ENCODE data around the gene ARHGEF10L. TPM values are rescaled to one million over a fixed set of nuclear protein-coding genes. Genes with fewer than 3 reads are reported as not detected.
A peak's percentile ranks its signal among the peaks of the same experiment; 100 is the strongest.

ARHGEF10L gene
- total and polyA plus RNA-seq, 4 donors, result 20.7 to 61.0 (median 42.1) TPM

- peaks cover 15% of the 10 kb centered on the region for H3K4me1 ChIP-seq (ENCODE audit: control insufficient read depth, insufficient read depth, low read length)
- no peaks in the 10 kb centered on the region for H3K27me3 ChIP-seq (ENCODE audit: control insufficient read depth, insufficient read depth, low read length)
Observed at GRCh38 chr1:17635276-17635675, 95.8 kb downstream of the ARHGEF10L start.

GRCh38 chr1:17635811-17636210 is 96.3 kb downstream of the ARHGEF10L start:
- Histone ChIP-seq H3K4me3 (ENCODE audit: low read depth, low read length) (no peak overlapping the region), H3K27me3 (ENCODE audit: control insufficient read depth, insufficient read depth, low read length) (no peaks in the 10 kb centered on the region), H3K4me1 (ENCODE audit: control insufficient read depth, insufficient read depth, low read length) (peaks cover 15% of the 10 kb centered on the region), H3K27ac (ENCODE audit: low read depth, low read length) (no peak overlapping the region), H3K36me3 (ENCODE audit: control insufficient read depth, insufficient read depth, low read length) (peaks cover 92% of the 10 kb centered on the region), H3K9me3 (ENCODE audit: control insufficient read depth, insufficient read depth, low read length) (no peaks in the 10 kb centered on the region)
- DNase-seq (ENCODE audit: low read depth in 4 of 6, low spot score in 6 of 6), result peak in 1 of 6 donors; percentile 20
- 84% methylated on average over 9 of the region's 9 CpGs for WGBS (ENCODE audit: insufficient coverage)

More at GRCh38 chr1:17635276-17635675, 95.8 kb downstream of the ARHGEF10L start:
- Histone ChIP-seq H3K4me3 (ENCODE audit: low read depth, low read length) (no peak overlapping the region), H3K27ac (ENCODE audit: low read depth, low read length) (no peak overlapping the region), H3K9me3 (ENCODE audit: control insufficient read depth, insufficient read depth, low read length) (no peaks in the 10 kb centered on the region), H3K36me3 (ENCODE audit: control insufficient read depth, insufficient read depth, low read length) (peaks cover 91% of the 10 kb centered on the region)
- DNase-seq (ENCODE audit: low read depth in 4 of 6, low spot score in 6 of 6), result no peak
- WGBS (ENCODE audit: insufficient coverage), result 85% methylated on average over 5 of the region's 5 CpGs

DNA sequence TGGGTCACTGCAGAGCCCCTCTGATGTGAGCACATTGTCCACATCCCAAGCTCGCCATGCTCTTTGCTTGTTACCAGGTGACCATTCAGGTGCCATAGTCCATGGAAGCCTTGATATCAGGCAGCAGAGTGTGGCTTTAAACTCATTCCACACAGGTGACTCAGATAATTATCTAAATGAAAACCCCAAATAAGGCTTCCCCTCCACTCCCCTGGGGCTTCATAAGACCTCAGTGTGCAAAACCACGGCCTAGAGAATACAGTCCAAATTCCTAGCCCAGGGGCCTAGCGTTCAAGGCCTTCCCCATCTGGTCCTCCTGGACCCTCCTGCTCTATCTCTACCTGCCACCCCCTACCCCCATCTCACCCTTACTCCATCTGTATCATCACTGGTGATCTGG is 97.1 kb downstream of the ARHGEF10L start:
- Histone ChIP-seq H3K4me3 (ENCODE audit: low read depth, low read length) (no peak overlapping the region), H3K36me3 (ENCODE audit: control insufficient read depth, insufficient read depth, low read length) (peaks cover 94% of the 10 kb centered on the region), H3K9me3 (ENCODE audit: control insufficient read depth, insufficient read depth, low read length) (no peaks in the 10 kb centered on the region), H3K4me1 (ENCODE audit: control insufficient read depth, insufficient read depth, low read length) (peaks cover 15% of the 10 kb centered on the region), H3K27ac (ENCODE audit: low read depth, low read length) (no peak overlapping the region), H3K27me3 (ENCODE audit: control insufficient read depth, insufficient read depth, low read length) (no peaks in the 10 kb centered on the region)
- WGBS (ENCODE audit: insufficient coverage), result 93% methylated on average over 3 of the region's 3 CpGs
- no peak for DNase-seq (ENCODE audit: low read depth in 4 of 6, low spot score in 6 of 6)

DNA sequence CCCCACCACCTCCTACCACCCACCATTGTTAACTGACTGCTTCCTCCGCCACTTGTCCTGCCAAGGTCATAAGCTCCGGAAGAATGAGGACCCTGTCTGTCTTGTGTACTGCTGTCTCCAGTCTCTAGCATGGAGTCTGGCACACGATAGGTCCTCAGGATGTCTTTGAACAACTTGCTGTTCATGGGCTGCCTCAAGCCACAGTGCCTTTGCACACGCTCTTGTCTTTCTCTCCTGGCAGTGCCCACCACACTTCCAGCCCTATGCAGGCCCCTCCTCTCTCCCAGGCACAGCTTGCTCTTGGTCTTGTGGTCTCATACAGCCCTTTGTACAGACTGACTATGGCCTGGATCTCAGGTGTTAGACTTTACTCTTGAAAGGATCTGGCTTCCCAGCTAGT is 97.6 kb downstream of the ARHGEF10L start:
- Histone ChIP-seq H3K4me3 (ENCODE audit: low read depth, low read length) (no peak overlapping the region), H3K9me3 (ENCODE audit: control insufficient read depth, insufficient read depth, low read length) (no peaks in the 10 kb centered on the region), H3K27ac (ENCODE audit: low read depth, low read length) (no peak overlapping the region), H3K27me3 (ENCODE audit: control insufficient read depth, insufficient read depth, low read length) (no peaks in the 10 kb centered on the region), H3K36me3 (ENCODE audit: control insufficient read depth, insufficient read depth, low read length) (peaks cover 93% of the 10 kb centered on the region), H3K4me1 (ENCODE audit: control insufficient read depth, insufficient read depth, low read length) (peaks cover 15% of the 10 kb centered on the region)
- DNase-seq (ENCODE audit: low read depth in 4 of 6, low spot score in 6 of 6), result no peak
- 95% methylated on average over 4 of the region's 4 CpGs for WGBS (ENCODE audit: insufficient coverage)

GRCh38 chr1:17639703-17640340 is 100.3 kb downstream of the ARHGEF10L start:
- Histone ChIP-seq H3K9me3 (ENCODE audit: control insufficient read depth, insufficient read depth, low read length) (no peaks in the 10 kb centered on the region), H3K36me3 (ENCODE audit: control insufficient read depth, insufficient read depth, low read length) (peaks cover 92% of the 10 kb centered on the region), H3K4me1 (ENCODE audit: control insufficient read depth, insufficient read depth, low read length) (peaks cover 19% of the 10 kb centered on the region), H3K4me3 (ENCODE audit: low read depth, low read length) (no peak overlapping the region), H3K27me3 (ENCODE audit: control insufficient read depth, insufficient read depth, low read length) (no peaks in the 10 kb centered on the region), H3K27ac (ENCODE audit: low read depth, low read length) (no peak overlapping the region)
- WGBS (ENCODE audit: insufficient coverage), result 96% methylated on average over 13 of the region's 14 CpGs
- no peak for DNase-seq (ENCODE audit: low read depth in 4 of 6, low spot score in 6 of 6)

DNA sequence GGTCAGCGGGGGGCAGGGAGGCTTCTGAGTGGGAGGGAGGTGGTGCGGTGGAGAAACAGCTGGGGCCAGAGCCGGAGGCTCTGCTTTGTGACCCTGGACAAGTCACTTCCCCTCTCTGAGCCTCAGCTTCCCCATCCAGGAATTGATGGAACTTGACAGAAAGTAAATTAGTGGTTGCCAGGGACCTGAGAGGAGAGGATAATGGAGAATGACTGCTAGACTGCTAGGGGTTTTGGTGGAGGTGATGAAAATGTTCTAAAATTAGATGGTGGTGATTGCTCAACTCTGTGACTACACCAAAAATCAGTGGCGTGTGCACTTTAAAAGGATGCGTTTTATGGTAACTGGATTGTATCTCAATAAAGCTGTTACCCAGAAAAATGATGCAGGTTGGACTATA is 100.9 kb downstream of the ARHGEF10L start:
- H3K27ac ChIP-seq (ENCODE audit: low read depth, low read length), result no peak overlapping the region
- no CpG with 5 or more reads among the region's 5 CpGs for WGBS (ENCODE audit: insufficient coverage)
- H3K27me3 ChIP-seq (ENCODE audit: control insufficient read depth, insufficient read depth, low read length), result no peaks in the 10 kb centered on the region
- peaks cover 19% of the 10 kb centered on the region for H3K4me1 ChIP-seq (ENCODE audit: control insufficient read depth, insufficient read depth, low read length)
- H3K9me3 ChIP-seq (ENCODE audit: control insufficient read depth, insufficient read depth, low read length), result no peaks in the 10 kb centered on the region
- no peak for DNase-seq (ENCODE audit: low read depth in 4 of 6, low spot score in 6 of 6)
- H3K4me3 ChIP-seq (ENCODE audit: low read depth, low read length), result no peak overlapping the region
- peaks cover 91% of the 10 kb centered on the region for H3K36me3 ChIP-seq (ENCODE audit: control insufficient read depth, insufficient read depth, low read length)

DNA sequence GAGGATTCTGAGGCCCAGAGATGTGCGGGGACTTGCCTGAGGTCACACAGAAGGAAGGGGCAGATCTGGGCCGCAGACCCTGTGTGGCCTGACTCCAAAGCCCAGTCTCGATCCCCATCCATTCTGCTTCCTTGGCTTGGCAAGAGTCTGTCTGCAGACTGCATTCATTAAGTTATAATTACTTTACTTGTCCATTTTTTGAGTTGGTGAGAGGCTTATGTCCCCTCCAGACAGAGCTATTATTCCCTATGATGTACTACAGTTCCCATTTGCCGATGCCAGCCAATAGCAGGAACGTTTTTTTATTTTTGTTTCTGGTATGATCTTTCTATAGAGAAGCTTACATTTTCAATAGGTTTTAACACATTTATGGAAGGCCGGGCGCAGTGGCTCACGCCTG is 101.5 kb downstream of the ARHGEF10L start:
- no peak for DNase-seq (ENCODE audit: low read depth in 4 of 6, low spot score in 6 of 6)
- 86% methylated on average over 4 of the region's 8 CpGs for WGBS (ENCODE audit: insufficient coverage)
- H3K36me3 ChIP-seq (ENCODE audit: control insufficient read depth, insufficient read depth, low read length), result peaks cover 91% of the 10 kb centered on the region

GRCh38 chr1:17642169-17642568 is 102.7 kb downstream of the ARHGEF10L start:
- no peaks in the 10 kb centered on the region for H3K9me3 ChIP-seq (ENCODE audit: control insufficient read depth, insufficient read depth, low read length)
- peaks cover 92% of the 10 kb centered on the region for H3K36me3 ChIP-seq (ENCODE audit: control insufficient read depth, insufficient read depth, low read length)
- no peak overlapping the region for H3K4me3 ChIP-seq (ENCODE audit: low read depth, low read length)
- peaks cover 16% of the 10 kb centered on the region for H3K4me1 ChIP-seq (ENCODE audit: control insufficient read depth, insufficient read depth, low read length)
- no peak for DNase-seq (ENCODE audit: low read depth in 4 of 6, low spot score in 6 of 6)
- WGBS (ENCODE audit: insufficient coverage), result 97% methylated on average over 5 of the region's 5 CpGs
- no peaks in the 10 kb centered on the region for H3K27me3 ChIP-seq (ENCODE audit: control insufficient read depth, insufficient read depth, low read length)
- no peak overlapping the region for H3K27ac ChIP-seq (ENCODE audit: low read depth, low read length)

More for the DNA sequence above, 101.5 kb downstream of the ARHGEF10L start:
- no peak overlapping the region for H3K27ac ChIP-seq (ENCODE audit: low read depth, low read length)
- H3K4me1 ChIP-seq (ENCODE audit: control insufficient read depth, insufficient read depth, low read length), result peaks cover 16% of the 10 kb centered on the region
- no peaks in the 10 kb centered on the region for H3K9me3 ChIP-seq (ENCODE audit: control insufficient read depth, insufficient read depth, low read length)
- no peaks in the 10 kb centered on the region for H3K27me3 ChIP-seq (ENCODE audit: control insufficient read depth, insufficient read depth, low read length)
- no peak overlapping the region for H3K4me3 ChIP-seq (ENCODE audit: low read depth, low read length)

DNA sequence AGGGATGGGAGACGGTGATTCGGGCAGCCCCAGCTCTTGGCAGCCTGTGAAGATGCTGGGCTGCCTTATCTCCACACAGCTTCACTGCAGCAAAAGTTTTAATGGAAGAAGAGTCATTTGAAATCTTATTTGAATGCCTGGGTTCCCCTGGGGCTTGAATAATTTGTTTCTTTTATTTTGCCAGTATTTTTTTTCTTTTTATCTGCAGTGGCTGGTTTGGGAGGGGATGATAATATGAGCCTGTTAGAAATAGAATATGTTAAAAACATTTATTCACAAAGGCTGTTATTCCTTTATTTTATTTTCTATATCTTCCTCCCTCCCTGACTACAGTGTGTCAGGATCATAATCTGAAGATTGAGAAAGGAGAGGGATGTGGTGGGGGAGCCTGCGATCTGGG is 103.4 kb downstream of the ARHGEF10L start:
- 72% methylated on average over 3 of the region's 3 CpGs for WGBS (ENCODE audit: insufficient coverage)
- H3K9me3 ChIP-seq (ENCODE audit: control insufficient read depth, insufficient read depth, low read length), result no peaks in the 10 kb centered on the region
- H3K4me3 ChIP-seq (ENCODE audit: low read depth, low read length), result no peak overlapping the region
- H3K4me1 ChIP-seq (ENCODE audit: control insufficient read depth, insufficient read depth, low read length), result peaks cover 16% of the 10 kb centered on the region
- H3K27me3 ChIP-seq (ENCODE audit: control insufficient read depth, insufficient read depth, low read length), result no peaks in the 10 kb centered on the region
- DNase-seq (ENCODE audit: low read depth in 4 of 6, low spot score in 6 of 6), result peak in 1 of 6 donors; percentile 68
- H3K36me3 ChIP-seq (ENCODE audit: control insufficient read depth, insufficient read depth, low read length), result peaks cover 85% of the 10 kb centered on the region
- H3K27ac ChIP-seq (ENCODE audit: low read depth, low read length), result no peak overlapping the region
